ENCODE measurements around the gene LOC128125822.

DNA sequence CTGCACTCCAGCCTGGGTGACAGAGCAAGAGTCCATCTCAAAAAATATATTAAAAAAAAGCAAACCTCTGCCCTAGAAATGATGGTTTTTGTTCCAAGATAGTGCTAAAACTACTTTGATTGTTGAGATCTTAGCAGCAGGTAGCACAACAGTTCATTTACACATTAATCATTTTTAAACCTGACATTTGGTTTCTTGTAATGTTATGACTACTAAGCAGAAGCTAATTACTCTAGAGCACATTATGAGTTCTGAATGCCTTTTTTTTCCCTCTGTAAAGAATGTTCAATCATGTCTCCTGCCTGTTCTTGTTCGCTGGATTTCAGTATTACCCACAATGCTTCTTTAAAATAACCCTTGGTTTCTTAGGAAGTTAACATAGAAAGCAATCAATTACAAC, 38.7 kb downstream of the LOC128125822 start:
- TF ChIP-seq, protein P1, sequence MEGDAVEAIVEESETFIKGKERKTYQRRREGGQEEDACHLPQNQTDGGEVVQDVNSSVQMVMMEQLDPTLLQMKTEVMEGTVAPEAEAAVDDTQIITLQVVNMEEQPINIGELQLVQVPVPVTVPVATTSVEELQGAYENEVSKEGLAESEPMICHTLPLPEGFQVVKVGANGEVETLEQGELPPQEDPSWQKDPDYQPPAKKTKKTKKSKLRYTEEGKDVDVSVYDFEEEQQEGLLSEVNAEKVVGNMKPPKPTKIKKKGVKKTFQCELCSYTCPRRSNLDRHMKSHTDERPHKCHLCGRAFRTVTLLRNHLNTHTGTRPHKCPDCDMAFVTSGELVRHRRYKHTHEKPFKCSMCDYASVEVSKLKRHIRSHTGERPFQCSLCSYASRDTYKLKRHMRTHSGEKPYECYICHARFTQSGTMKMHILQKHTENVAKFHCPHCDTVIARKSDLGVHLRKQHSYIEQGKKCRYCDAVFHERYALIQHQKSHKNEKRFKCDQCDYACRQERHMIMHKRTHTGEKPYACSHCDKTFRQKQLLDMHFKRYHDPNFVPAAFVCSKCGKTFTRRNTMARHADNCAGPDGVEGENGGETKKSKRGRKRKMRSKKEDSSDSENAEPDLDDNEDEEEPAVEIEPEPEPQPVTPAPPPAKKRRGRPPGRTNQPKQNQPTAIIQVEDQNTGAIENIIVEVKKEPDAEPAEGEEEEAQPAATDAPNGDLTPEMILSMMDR (tag by site-specific recombination; IDR thresholded peaks at IDR 0.05) = no peak
- TF ChIP-seq, protein P2, sequence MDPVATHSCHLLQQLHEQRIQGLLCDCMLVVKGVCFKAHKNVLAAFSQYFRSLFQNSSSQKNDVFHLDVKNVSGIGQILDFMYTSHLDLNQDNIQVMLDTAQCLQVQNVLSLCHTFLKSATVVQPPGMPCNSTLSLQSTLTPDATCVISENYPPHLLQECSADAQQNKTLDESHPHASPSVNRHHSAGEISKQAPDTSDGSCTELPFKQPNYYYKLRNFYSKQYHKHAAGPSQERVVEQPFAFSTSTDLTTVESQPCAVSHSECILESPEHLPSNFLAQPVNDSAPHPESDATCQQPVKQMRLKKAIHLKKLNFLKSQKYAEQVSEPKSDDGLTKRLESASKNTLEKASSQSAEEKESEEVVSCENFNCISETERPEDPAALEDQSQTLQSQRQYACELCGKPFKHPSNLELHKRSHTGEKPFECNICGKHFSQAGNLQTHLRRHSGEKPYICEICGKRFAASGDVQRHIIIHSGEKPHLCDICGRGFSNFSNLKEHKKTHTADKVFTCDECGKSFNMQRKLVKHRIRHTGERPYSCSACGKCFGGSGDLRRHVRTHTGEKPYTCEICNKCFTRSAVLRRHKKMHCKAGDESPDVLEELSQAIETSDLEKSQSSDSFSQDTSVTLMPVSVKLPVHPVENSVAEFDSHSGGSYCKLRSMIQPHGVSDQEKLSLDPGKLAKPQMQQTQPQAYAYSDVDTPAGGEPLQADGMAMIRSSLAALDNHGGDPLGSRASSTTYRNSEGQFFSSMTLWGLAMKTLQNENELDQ (tag by site-specific recombination; IDR thresholded peaks at IDR 0.05; ENCODE audit: low read depth) = no peak
- no peak for TF ChIP-seq ZNF37A (tag by site-specific recombination; IDR thresholded peaks at IDR 0.05)
- no peak for TF ChIP-seq ZNF529 (tag by site-specific recombination; IDR thresholded peaks at IDR 0.05; ENCODE audit: insufficient replicate concordance)
- no peak for TF ChIP-seq ZNF354C (tag by site-specific recombination; IDR thresholded peaks at IDR 0.05; ENCODE audit: borderline replicate concordance, low read depth)
- no peak for TF ChIP-seq ZNF624 (tag by site-specific recombination; IDR thresholded peaks at IDR 0.05)
